ENCODE results near the gene HMGB2. TPM values are rescaled to one million over a fixed set of nuclear protein-coding genes. Genes with fewer than 3 reads are reported as not detected.

Gene HMGB2
- total RNA-seq: 125 and 302 TPM in 2 replicates

GRCh38 chr4:173334085-173334890, at the start of gene HMGB2:
HMGB2 (minus strand) TSS chr4:173334358; CDS start chr4:173333649, 709 bp downstream.

GRCh38 chr4:173370477-173371291, 36.5 kb upstream of the HMGB2 start, which contains the start of gene SAP30:
SAP30 (plus strand) TSS chr4:173370954; CDS start chr4:173371183, 229 bp downstream.

Other genes with a start within 250 kb of the HMGB2 start
- 36.6 and 41.8 TPM in 2 replicates for gene GALNT7, start 165.5 kb downstream of the HMGB2 start, total RNA-seq
- 30.2 and 44.2 TPM in 2 replicates for gene SAP30, start 36.6 kb upstream of the HMGB2 start, total RNA-seq
- gene SCRG1, start 64.8 kb upstream of the HMGB2 start, total RNA-seq: 0.33 and 1.1 TPM in 2 replicates
- gene HAND2, start 195.9 kb upstream of the HMGB2 start, total RNA-seq: 22.7 and 26.9 TPM in 2 replicates

Measured in uterine smooth muscle cell (primary cell).